Fibroblast of upper back skin (primary cell): ENCODE measurements around the gene HMBS.
A peak's percentile ranks its signal among the peaks of the same experiment; 100 is the strongest.

Experiments
- DNase-seq: peaks from one replicate; pipeline ENCODE4 v3.0.0-alpha.2; 2013

Gene HMBS

DNA sequence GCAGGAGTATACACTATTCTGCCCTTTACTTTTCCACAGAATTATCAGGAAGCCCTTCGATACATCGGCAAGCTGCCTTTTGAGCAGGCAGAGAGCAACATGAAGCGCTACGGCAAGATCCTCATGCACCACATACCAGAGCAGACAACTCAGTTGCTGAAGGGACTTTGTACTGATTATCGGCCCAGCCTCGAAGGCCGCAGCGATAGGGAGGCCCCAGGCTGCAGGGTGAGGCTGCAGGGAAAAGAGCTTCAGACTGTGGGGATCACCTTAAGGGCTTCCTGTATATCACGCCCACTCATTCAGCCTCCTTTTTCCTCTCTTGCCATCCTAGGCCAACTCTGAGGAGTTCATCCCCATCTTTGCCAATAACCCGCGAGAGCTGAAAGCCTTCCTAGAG is 6.8 kb upstream of the HMBS start:
- DNase-seq: no peak

DNA sequence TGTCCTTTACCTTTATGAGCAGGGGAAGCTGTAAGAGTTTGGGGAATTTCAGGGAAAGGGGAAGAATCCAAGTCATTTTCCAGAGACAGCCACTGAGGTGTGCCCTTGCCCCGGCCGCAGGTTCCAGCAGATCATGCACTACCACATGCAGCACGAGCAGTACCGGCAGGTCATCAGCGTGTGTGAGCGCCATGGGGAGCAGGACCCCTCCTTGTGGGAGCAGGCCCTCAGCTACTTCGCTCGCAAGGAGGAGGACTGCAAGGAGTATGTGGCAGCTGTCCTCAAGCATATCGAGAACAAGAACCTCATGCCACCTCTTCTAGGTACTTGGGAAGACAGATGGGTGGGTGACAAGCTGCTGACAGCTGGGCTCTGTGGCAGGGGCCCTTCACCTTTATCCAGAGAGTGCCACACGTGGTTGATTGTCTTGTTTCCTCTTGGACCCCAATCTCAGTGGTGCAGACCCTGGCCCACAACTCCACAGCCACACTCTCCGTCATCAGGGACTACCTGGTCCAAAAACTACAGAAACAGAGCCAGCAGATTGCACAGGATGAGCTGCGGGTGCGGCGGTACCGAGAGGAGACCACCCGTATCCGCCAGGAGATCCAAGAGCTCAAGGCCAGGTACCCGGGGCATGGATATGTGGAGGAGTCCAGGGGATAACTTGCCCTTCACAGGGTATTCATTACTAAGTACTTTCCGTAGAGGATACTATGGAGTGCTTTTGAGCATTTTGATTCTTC is 5.8 kb upstream of the HMBS start:
- DNase-seq: no peak

DNA sequence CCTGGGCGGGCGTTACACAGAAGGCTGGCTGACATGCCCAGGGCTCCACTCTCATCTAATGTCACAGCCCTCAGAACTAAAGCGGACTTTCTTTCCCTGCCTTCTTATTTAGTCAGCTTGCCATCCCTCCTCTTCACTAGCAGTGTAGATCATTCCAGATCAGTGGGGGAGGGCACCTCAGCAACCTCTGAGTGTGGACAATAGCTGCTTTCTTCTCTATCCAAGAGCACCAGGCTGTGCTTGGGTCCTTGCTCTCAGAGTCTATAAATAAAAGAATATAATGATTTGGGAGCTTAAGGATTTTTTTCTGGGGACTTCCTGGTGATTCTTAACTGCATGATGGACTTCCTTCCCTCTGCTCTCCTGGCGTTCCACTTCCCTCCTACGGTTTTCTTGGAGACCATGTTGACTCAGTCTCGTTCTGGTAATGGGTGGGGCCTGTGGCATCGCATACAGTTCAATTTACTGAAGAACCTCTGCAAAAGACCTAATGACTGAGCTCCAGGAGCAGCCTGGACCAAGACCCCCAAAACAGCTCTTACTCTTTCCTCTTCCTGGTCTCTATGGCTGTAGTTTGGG is 2.9 kb upstream of the HMBS start:
- no peak for DNase-seq

DNA sequence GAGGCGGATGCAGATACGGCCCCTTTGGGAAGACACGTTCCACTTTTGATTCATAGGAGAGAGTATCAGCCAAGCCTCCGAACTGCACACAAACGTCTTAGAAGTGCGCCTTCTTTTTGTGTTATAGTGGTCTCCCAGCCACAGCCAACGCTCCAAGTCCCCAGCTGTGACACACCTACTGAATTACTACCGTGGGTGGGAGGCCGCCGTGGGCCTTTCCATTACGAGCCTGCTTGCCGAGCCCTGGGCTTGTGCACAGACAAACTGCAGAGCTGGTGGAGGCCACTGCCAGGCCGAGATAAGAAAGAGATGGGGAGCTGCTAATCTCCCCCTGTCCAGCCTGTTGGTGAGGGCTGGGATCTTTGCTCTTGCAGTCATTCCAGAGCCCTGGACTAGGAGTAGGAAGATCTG is 761 bp downstream of the HMBS start:
- DNase-seq: no peak

DNA sequence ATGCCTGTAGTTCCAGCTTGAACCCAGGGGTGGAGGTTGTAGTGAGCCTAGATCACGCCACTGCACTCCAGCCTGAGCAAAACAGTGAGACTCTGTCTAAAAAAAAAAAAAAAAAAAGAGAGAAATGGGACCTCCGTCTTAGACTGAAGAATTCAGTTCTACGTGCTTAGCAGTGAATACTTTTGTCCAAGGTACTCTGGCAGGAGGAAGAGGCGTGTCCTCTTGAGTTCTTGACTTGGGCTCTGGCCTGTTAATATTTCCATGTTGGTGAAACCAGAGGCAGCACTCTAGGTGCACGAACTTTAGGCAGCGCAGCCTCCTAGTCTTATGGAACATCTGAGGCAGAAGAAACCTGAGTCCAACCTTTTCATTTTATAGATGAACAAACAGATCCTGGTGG is 2.4 kb downstream of the HMBS start:
- no peak for DNase-seq

DNA sequence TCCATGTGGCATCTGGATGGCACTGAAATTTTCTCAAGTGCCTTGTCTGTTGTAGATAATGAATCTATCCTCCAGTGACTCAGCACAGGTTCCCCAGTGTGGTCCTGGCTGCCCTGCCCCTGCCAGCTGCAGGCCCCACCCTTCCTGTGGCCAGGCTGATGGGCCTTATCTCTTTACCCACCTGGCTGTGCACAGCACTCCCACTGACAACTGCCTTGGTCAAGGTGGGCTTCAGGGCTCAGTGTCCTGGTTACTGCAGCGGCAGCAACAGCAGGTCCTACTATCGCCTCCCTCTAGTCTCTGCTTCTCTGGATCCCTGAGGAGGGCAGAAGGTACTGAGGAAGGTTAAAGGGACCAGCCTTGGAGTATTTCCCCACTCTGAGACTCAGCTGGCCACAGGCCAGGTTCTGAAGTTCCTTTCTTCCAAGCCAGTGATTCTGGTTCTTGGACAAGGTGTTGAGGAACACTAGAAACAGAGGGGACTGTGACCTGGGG is 3.1 kb downstream of the HMBS start:
- DNase-seq: no peak

DNA sequence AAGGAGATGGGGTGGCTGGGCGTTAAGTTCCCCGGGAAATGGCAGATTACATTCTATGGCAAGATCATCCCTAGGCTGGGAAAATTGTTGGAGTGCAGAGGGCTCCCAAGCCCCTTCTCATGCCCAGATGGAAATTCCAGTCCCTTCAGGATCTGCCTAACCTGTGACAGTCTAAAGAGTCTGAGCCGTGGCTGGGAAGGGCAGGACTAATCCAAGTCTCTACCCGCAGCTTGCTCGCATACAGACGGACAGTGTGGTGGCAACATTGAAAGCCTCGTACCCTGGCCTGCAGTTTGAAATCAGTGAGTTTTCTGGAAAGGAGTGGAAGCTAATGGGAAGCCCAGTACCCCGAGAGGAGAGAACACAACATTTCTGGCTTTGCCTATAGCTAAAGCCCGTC is 3.7 kb downstream of the HMBS start:
- DNase-seq: no peak

DNA sequence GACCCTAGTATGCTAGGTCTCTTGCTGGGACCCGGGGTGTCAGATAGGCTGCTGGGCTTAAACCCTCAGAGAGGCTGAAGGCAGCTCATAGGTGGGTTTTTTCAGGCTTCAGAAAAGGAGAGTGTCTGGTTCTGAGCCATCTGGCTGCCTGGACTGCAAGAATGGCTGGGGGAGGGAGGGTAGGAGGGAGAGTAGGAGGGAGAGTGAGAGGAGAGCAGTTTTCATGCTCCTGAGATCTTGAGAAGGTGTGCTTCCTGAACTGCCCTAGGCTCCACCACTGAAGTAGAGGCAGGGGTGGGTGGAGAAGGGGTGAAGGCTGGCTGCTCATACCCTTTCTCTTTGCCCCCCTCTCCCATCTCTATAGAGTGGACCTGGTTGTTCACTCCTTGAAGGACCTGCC is 4.6 kb downstream of the HMBS start:
- DNase-seq: no peak

DNA sequence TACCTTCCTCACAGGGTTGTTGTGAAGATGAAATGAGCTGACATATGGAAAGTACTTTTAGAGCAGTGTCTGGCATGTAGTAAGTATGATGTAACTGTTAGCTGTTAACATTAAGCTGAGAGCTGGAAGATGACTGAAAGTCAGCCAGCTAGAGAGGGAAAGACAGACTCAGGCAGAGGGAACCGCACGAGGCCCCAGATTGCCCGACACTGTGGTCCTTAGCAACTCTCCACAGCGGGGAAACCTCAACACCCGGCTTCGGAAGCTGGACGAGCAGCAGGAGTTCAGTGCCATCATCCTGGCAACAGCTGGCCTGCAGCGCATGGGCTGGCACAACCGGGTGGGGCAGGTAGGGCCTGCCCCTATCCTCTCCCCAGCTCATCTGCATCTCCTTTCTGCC is 6.5 kb downstream of the HMBS start:
- peak; percentile 25 for DNase-seq

DNA sequence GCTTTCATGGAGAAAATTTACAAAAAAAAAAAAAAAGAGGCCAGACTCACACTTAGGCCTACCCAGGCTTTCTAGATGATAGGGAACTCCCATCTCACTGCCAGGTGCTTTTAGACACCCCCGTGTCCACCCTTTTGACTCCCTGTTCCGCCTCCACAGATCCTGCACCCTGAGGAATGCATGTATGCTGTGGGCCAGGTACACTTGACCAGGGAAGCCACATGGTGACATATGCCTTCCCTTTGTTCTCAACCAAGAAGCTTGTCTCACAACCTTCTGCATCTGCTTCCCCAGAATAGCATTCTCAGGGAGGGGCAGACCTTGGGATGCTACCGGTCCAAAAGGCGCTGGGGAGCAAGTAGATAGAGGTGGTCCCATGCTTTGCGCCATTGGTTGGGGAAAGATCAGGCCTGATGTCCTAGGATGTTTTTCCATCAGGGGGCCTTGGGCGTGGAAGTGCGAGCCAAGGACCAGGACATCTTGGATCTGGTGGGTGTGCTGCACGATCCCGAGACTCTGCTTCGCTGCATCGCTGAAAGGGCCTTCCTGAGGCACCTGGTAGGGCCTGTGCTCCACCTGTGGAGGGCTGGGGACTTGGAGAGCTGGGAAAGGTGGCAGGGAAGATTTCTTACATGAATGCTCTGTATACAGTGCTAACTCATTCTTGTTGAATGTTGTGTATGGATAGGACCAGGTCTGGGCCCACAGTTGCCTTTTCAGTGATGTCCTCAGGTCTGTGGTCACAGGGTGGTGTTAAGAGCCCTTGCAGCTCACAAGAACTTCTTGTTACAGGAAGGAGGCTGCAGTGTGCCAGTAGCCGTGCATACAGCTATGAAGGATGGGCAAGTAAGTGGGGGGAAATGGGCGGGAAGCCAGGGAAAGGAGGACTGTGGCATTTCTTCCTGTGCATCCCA is 7.5 kb downstream of the HMBS start:
- DNase-seq: no peak

DNA sequence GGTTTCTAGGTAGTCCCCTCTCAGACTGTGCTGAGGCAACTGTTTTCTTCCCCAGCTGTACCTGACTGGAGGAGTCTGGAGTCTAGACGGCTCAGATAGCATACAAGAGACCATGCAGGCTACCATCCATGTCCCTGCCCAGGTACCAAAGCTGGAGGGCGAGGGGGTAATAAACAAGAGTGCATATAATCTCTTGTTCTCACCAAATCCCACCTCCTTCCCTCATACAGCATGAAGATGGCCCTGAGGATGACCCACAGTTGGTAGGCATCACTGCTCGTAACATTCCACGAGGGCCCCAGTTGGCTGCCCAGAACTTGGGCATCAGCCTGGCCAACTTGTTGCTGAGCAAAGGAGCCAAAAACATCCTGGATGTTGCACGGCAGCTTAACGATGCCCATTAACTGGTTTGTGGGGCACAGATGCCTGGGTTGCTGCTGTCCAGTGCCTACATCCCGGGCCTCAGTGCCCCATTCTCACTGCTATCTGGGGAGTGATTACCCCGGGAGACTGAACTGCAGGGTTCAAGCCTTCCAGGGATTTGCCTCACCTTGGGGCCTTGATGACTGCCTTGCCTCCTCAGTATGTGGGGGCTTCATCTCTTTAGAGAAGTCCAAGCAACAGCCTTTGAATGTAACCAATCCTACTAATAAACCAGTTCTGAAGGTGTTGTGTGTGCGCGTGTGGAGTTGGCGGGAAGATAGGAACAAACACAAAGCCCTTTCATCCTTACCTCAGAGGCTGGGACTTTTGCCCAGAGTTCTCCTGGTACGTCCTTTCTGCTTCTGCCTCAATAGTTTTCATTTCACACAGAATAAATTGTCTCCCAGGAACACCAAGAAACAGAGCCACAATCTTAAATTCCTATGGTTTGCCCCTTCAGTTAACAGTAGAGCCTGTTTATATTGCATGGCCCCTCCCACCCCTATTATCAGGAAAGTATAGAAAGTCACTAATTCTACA is 8.5 kb downstream of the HMBS start:
- peak; percentile 26 for DNase-seq

DNA sequence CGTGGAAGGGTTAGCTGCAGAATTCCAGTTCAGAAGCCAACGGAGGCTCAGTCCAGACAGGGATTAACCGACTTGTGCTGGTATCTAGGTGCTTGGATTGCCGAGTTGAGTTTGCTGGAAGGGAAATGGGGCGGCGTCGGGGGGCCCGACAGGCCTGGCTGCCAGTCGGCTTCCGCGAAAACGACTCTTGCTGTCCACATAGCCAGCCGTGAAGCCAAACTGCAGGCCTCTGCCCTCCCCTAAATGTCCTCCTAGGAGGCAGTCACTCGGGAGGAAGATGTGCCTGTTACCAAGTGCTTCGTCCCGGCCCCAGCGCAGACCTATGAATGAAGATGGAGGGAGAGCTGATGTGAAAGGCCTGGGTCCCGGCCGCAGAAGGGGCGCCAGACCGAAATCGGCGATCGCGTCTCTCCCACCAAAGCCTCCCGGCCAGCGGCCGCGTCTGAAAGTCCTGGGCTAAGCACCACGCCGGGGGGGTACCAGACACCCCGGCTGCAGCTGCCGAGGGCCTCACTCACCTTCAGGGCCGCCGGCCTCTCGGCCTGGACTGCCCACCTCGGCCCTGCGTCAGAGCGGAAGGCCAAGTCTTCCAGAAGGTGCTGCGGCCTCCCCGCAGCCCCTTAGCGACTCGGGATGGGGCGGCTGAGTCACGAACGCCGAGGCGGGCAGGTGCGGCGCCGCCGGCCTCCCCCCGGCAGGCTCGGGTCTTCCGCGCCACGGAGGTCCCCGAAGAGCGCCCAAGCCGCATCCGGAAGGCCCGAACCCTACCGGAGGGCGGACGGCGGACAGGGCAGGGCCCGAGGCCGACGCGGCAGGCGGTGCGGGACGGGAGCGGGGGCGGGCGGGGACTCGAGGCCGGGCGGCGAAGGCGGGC is 9.5 kb downstream of the HMBS start:
- DNase-seq: peak; percentile 16

DNA sequence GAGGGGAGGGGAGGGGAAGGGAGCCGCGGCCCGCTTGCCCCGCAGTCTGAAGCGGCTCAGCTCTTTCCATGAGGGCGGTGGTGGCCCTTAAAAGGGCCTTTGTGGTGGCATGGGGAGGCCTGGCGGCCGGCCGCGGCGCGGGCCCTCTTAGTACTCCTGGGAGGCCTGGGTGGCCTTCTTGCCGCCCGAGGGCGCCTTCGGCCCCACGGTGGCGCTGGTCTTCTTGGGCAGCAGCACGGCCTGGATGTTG is 10.1 kb downstream of the HMBS start:
- peak; percentile 77 for DNase-seq

DNA sequence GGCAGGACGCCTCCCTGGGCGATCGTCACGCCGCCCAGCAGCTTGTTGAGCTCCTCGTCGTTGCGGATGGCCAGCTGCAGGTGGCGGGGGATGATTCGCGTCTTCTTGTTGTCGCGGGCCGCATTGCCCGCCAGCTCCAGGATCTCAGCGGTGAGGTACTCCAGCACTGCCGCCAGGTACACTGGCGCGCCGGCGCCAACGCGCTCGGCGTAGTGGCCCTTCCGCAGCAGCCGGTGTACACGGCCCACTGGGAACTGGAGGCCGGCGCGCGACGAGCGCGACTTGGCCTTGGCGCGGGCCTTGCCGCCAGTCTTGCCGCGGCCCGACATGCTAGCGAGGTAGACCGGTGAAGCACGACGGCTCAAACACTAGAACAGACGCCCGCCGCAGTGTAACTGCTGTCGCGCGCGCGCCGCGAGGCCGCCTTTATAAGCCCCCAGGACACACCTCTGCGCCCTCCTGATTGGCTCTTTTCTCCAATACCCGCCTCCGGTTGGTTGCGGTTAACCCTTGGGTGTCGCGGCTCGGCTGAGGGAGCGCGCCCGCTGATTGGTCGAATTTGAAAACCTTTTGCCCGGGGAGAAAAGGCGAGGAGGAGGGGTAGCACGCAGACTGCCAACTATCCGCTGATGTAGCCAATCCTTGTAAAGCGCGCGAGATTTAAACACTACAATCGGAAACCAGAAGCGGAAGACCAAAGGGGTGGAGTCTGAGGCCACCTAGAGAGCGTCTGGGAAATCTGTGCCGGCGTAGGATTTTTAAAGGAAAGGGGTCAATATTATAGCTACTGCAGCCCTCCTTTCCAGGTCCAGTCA is 10.6 kb downstream of the HMBS start:
- peak; percentile 100 for DNase-seq

DNA sequence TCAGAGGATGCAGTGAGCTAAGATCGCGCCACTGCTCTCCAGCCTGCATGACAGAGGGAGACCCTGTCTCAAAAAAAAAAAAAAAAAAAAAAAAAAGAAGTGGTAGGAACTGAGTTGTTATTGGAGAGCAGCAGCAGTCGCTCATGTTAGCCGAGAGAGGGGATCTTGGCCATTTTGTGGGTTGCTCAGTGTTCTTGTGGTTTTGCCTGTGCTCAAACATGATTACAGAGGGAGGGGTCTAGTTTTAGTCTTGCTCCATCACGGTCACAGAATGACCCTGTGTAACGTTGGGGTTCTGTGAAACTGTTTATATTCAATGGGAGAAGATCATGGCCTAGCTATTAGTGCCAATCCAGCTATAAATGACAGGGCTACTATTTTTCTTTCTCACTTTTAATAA is 15.0 kb downstream of the HMBS start:
- DNase-seq: no peak

DNA sequence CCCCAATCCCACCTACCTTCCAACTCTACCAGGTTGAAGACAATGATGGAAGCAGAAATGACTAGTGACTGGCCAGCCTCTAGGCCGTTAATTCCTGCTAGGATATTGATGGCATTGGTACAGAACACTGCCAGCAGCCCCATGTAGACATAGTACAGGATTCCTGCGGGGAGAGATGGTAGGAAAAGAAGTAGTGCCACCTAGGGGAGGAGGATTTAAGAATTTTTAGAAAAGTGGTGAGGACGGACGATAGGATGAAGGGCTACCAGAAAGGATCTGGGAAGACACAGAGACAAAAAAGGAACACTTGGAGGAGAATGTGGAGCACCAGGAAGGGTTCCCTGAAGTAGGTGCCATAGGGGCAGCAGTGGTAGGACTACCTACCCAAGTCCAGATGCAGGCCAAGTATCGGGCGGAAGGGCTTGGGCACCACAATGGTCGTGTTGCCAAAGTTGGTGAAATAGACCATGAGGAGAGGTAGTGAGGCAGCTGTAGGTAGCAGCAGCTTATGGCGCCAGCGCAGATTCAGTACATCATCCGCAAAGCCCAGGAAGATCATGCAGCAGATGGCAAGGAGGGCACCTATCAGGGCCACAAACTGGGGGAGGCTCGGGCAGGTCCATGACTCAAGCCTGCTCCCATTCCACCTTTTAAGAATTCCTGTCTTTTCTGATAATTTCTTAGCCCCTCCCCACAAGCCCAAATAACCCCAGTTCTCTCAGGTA is 15.7 kb downstream of the HMBS start:
- DNase-seq: peak; percentile 52

DNA sequence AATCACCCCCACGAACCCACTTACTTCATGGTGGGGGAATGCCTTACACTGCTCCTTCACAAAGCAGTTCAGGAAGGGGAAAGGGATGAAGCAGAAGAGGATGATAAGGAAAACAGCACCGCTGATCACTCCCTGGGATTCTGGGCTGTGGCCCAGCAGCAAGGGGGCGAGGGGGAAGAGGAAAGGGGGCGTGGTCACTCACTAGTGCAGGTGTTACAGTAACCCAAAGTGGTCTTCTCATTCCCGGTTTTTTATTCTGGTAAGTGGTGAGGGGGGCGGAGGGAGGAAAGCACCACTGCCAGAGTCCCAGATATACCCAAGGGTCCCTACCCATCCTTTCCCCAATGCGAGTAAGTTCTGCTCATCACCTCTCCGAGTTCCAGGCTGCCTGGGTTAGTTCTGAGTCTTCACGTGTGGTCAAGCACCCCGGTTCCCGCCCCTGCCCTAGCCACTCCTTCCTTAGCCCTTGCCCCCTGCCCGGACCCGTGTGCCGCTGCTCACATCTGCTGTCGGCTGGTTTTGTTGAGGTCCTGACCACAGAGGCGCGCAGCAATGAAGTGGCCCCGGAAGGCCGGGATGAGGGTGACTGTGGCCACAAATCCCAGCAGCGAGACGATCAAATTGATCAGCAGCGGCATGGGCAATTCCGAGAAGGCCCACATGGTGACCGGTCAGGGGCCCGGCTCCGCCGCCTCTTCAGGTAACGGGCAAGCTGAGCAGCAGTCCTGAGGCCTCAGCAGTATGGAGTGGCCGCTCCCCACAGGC is 16.5 kb downstream of the HMBS start:
- DNase-seq: no peak

DNA sequence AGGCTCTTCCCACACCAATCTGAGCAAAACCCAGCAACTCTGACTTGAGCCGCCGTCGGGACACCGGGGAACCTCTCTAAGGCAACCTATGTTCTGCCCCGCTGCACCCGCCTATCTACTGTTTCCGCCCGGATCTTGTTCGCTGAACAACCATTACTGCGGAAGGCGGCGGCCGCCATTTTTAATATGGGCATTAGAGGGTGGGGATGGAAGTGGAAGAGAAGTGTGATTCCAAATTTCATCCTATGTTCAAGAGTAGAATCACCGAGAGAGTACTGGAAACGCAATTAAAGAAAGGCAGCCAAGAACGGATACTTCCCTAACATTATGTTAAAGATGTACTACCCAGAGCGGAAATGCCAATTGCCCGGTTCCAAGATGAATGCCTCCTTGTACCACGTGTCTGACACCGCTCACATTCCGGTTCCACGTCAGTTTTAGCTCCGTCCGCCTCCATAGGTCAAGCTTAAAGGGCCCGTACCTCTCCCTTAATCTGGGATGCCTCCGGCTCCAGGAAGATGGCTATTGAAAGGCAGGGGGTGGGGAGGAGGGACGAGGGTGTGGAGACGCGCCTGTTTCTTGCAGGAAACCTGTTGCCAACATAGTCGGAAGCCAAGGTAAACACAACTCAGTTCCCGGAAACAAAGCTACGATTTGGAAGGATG is 17.2 kb downstream of the HMBS start, which contains the start of gene DPAGT1:
DPAGT1 (minus strand) TSS at position 95 of the 665 bp plus-strand sequence. CDS start 198 bp downstream, outside the sequence.
- DNase-seq: peak; percentile 98
